ENCODE measurements around the gene XG.
"Not testable (repeated sequence)": the region's sequence is repeated elsewhere in the genome, so short reads cannot be mapped to it uniquely, and the experiment has no call there.

Gene XG

DNA sequence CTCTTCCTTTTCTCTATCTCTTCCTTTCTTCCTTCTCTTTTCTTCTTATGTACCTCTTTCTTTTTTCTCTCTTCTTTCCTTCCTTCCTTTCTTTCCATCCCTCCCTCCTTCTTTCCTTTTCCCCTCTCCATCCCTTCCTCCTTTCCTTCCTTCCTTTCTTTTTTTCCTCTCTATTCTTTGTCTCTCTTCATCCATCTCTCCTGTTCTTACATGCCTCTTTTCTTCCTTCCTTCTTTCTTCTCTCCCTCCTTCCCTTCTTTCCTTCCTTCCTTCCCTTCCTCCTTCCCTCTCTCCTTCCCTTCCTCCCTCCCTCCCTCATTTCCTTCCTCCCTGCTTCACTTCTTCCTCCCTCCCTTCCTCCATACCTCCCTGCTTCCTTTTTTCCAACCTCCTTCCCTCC, 19.2 kb upstream of the XG start:
- DNase-seq (ENCODE audit: insufficient read length, low spot score) (no peak), FAIRE-seq (no peak)

DNA sequence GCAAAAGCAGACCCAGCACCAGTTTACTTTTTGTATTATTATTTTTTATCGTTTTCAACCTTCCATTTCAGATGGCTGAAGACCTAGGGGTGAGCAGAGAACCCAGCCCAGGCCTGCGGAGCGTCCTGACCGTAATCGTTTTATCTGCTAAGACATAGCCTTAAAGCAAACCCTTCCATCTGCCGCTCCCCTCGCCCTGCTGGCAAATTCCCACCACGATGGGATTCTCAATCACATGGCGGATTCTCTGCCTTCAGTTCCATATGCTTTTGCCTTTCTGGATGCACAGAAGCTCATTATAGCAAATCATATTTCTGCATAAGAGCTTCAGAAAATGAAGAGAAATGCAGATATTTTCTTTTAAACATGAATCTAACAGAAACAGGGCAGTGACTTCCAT, 18.6 kb upstream of the XG start:
- no peak for FAIRE-seq

DNA sequence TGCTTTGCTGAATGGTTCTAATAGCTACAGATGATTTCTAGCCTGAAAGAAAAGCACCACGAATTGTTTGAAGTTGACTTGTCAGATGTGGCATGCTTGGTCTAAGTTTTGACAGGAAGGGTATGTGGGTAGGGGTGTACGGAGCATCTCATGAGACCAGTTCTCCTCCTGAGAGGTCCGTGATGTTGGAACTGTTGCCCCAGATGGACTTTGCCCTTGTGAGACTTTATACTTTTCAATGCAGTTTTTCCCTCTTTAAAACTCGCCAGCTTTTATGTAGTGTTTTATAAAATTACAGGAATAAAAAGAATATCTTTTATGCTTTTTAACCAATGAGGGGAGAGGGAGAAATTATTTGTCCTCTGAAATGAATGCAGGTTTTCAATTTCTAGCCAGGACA, 16.6 kb upstream of the XG start:
- FAIRE-seq = no peak
- no peak for DNase-seq (ENCODE audit: insufficient read length, low spot score)

More for the DNA sequence above, 18.6 kb upstream of the XG start:
- no peak for DNase-seq (ENCODE audit: insufficient read length, low spot score)

DNA sequence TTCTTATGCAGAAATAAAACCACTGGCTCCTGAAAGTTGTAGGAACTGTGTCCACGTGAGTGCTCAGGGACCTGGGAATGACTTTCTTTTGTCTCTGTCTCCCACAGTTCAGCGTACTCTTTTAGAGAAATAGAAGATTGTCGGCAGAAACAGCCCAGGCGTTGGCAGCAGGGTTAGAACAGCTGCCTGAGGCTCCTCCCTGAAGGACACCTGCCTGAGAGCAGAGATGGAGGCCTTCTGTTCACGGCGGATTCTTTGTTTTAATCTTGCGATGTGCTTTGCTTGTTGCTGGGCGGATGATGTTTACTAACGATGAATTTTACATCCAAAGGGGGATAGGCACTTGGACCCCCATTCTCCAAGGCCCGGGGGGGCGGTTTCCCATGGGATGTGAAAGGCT, 11.2 kb upstream of the XG start:
- no peak for DNase-seq (ENCODE audit: insufficient read length, low spot score)
- FAIRE-seq = no peak

DNA sequence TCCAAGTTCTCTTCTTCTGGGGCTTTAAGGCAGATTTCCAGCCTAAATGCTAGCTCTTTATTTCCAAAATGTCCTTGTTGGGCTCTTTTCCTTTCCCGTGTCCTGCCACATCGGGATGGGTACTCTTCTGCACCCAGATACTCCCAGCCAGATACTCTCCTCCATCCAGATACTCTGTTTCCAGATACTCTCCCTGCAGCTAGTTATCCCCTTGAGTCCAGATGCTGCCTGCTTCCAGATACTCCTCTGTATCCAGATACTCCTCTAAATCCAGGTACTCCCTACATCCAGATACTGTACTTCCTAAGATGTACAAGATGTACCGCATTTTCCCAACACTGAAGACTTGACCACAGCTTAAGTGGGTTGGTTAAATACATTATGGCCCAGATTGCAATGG, 10.5 kb upstream of the XG start:
- FAIRE-seq = no peak

DNA sequence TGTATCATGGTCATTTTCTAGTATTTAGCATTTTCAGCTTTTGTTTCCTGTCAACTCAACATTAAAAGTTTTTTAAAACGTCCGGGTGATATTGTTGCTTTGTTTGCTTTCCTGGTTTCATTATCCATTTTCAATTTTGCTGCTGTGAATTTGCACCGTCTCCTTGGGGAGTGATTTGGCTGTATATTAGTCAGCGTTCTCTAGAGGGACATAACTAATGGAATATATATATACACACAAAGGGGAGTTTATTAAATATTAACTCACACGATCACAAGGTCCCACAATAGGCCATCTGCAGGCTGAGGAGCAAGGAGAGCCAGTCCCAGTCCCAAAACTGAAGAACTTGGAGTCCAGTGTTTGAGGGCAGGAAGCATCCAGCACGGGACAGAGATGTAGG, 5.6 kb upstream of the XG start:
- DNase-seq (ENCODE audit: insufficient read length, low spot score); FAIRE-seq: not testable (repeated sequence)

More for the DNA sequence above, 10.5 kb upstream of the XG start:
- DNase-seq (ENCODE audit: insufficient read length, low spot score) = no peak

DNA sequence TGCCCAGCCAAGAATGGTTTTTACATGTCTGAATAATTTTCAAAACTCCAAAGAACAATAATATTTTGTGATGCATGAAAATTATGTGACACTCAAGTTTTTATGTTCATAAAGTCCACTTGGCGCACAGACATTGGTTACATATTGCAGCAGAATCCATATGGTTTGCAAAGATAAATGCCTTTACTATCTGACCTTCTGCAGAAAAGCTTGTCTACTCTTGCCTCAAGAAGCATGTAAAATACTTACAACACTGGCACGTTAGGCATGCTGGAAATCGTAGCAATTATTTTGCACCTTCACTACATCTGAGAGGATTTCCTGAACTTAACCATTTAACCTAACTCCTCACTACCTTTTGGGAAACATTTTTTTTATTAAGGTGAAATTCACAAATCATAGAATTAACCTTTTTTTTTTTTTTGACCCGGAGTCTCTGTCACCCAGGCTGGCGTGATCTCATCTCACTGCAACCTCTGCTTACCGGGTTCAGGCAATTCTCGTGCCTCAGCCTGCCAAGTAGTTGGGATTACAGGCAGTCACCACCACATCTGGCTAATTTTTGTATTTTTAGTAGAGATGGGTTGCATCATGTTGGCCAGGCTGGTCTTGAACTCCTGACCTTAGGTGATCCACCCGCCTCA, 3.5 kb upstream of the XG start:
- no peak for FAIRE-seq
- no peak for DNase-seq (ENCODE audit: insufficient read length, low spot score)

DNA sequence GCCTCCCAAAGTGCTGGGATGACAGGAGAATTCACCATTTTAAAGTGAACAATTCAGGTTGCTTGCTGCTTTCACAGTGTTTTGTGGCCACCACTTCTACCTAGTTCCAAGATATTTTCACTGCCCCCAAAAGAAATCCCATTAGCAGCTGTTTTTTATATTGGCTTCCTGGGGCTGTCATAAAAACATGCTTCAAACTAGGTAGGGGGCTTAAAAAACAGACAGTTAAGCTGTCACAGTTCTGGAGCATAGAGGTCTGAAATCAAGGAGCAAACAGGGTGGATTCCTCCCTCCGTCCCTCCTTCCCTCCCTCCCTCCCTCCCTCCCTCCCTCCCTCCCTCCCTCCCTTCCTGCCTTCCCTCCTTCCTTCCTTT, 3.0 kb upstream of the XG start:
- DNase-seq (ENCODE audit: insufficient read length, low spot score) = no peak

DNA sequence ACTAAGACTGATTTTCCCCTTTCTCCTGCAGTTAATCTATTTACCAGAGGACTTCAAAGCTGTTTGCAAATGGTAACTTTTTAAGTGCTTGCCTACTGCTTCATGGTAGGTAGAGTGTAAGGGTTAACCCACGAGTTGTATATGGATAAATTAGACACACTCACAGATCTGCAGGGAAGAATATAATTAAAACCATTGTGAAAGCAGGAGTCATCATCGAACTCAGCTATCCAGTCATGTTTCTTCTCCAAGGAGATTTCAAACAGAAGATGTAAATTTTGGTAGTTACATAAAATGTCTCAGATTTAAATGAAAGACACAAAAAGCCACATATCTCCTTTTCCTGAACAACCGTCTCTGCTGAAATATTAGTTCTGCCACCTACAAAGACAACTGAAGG, 549 bp upstream of the XG start:
- DNase-seq (ENCODE audit: insufficient read length, low spot score) = no peak
- no peak for FAIRE-seq

More for the DNA sequence above, 3.0 kb upstream of the XG start:
- no peak for FAIRE-seq

DNA sequence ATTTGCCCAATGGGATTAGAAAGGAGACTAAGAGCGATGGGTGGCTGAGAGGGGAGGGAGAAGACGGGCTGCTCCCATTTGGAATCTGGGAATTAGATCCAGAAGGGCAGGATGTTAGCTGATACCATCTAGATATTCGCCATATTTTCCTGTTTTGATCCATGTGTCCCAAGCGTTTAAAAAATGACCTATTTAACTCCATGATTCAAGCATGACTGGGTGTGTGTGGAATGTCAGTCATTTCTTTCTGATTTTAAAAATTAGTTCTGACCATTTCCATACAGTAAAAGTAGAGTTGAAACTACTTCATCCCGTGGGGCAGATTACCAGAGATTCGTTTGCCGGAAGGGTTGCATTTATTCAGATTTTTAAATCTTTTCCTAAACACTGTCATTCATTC, 601 bp downstream of the XG start:
- not testable (repeated sequence) for DNase-seq (ENCODE audit: insufficient read length, low spot score); FAIRE-seq

DNA sequence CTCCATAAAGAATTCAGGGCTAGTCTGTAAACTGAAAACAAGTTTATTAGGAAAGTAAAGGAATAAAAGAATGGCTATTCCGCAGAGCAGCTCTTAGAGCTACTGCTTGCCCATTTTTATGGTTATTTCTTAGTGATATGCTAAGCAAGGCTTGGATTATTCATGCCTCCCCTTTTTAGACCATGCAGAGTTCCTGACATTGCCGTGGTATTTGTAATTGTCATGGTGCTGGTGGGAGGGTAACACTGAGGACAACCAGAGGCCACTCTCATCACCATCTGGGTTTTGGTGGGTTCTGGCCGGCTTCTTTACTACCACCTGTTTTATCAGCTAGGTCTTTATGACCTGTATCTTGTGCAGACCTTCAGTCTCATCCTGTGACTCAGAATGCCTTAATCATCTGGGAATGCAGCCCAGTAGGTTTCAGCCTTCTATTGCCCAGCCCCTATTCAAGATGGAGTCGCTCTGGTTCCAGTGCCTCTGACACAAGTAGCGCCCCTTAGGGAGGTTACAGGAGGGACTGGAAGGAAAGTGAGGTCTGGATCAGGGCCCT, 3.4 kb downstream of the XG start:
- FAIRE-seq; DNase-seq (ENCODE audit: insufficient read length, low spot score): not testable (repeated sequence)

DNA sequence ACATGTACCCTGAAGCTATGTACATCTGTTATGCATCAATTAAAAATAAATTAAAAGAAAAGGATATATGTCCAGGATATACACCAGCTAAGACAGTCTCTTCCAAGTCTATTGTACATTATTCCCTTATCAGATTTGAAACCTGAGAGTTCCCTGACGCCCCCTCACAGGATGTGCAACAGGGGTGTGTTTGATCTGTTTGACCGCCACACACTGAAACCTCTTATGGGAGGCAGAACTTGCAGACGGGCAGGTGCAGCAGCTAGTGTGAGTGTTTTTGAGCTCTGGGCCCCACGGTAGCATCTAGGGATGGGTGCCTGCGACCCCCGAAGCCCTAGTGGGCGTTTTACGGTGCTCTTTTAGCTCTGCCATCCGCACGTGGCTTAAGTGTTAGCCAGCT, 4.7 kb downstream of the XG start:
- DNase-seq (ENCODE audit: insufficient read length, low spot score) (no peak), FAIRE-seq (no peak)

DNA sequence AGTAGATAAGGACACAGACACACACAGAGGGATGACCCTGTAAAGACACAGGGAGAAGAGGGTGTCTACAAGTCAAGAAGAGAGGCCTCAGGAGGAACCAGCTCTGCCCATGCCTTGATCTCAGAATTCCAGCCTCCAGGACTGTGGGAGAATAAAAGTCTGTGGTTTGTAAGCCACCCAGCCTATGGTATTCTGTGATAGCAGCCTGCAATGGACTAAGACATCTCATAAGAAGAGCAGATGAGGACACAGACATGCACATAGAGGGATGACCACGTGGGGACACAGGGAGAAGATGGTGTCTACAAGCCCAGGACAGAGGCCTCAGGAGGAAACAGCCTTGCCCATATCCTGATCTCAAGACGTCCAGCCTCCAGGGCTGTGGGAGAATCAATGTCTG, 9.4 kb downstream of the XG start:
- DNase-seq (ENCODE audit: insufficient read length, low spot score) (no peak), FAIRE-seq (no peak)

DNA sequence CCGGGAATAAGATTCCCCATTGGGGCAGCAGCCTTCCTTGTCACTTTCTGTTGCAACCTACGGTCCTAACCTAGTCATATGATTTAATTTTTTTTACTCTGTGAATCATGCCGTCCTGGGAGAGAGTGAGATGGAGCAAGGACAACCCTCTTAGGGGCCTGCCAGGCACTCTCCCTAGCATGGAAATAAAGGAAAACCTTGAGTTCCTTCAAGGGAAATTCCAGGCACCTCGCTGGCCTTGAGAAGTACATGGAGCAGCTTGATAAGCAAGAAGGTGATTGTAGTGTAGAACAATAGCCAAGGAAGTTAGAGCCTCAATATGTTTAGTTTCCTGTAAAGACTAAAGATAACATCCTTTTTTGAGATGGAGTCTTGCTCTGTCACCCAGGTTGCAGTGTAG, 10.8 kb downstream of the XG start:
- FAIRE-seq; DNase-seq (ENCODE audit: insufficient read length, low spot score): not testable (repeated sequence)

DNA sequence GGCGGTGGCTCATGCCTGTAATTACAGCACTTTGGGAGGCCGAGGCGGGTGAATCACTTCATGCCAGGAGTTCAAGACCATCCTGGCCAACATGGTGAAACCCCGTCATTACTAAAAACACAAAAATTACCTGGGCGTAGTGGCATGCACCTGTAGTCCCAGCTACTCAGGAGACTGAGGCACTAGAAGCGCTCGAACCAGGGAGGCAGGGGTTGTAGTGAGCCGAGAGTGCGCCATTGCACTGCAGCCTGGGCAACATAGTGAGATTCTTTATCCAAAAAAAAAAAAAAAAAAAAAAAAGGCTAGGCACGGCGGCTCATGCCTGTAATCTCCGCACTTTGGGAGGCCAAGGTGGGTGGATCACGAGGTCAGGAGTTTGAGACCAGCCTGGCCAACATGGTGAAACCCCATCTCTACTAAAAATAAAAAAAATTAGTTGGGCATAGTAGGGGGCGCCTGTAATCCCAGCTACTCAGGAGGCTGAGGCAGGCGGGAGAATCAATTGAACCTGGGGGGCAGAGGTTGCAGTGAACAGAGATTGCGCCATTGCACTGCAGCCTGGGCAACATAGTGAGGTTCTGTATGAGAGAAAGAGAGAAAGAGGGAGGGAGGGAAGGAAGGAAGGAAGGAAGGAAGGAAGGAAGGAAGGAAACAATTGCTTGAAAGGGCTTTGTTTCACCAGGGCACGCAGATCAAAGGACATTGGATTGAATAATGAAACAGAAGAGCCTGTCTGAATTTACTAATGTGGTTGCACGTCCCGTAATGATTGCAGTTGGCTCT, 13.1 kb downstream of the XG start:
- FAIRE-seq; DNase-seq (ENCODE audit: insufficient read length, low spot score): not testable (repeated sequence)

DNA sequence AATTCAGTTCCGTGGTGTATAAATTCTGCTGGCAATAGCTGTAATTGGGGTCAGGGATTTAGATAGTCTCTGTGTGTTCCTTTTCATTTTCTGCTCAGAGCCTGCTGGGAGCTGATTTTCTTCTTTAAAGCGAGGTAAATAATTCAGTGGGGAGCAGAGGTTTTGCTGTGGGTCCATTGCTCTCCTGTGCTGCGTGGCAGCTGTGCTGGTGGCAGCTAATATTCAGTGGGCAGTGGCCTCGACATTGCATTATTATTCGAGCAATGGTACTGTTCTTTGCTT, 13.7 kb downstream of the XG start:
- DNase-seq (ENCODE audit: insufficient read length, low spot score) = no peak
- no peak for FAIRE-seq

DNA sequence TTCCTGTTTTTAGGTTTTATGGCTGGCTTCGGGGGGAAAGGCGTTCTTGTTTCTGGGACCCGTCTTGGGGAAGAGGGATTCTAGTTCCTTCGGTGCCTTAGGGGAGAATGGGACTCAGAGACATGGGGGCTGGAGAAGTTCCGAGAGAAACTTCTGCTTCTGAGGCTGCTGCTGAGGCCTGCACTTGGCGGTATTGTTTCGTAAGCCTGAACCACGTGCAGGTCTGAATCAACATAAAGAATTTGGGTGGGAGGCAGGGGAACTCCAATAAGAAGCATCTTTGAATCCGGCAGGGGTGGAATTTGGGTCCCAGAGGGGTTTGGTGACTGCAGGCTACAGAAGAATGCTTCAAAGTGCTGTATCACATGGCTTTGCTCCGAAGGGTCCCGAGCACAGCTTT, 15.1 kb downstream of the XG start:
- DNase-seq (ENCODE audit: insufficient read length, low spot score) = no peak
- FAIRE-seq = no peak

DNA sequence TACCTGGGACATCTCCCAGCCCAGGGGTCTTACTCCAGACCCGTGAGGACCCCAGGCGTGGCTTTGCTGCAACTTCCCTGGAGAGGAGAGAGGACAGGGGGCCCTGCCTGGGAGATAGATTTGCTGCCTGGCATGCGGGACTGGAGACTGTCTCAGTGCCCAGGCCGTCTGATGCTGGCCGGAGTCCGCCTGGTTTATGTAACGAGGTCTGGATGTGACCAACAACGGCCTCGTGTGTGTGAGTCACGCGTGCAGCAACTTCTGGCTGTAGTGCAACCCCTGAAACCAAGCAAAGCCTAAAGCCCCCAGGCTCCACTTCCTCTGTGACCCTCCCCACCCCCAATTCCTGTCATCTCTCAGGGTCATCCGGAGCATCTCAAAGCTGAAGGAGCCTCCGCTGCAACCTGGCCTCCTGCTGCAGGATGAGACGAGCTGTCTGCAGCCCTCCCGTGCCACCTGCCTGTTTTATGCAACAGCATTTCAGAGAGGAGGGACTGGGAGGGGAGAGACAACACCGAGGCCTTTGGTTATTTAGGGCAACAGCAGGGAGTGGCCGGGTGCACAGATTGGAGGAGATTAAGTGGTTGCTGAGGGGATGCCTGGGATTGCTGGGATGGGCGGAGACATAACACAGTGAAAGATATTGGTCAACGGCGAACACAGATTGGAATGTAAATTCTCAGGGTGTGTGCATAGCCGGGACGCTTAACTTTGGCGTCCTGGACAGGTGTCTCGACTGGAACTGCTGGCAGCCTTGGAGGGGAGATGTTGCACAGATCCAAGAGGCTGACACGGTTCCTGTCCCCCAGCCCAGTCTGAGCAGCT, 16.0 kb downstream of the XG start:
- DNase-seq (ENCODE audit: insufficient read length, low spot score) (no peak), FAIRE-seq (no peak)

DNA sequence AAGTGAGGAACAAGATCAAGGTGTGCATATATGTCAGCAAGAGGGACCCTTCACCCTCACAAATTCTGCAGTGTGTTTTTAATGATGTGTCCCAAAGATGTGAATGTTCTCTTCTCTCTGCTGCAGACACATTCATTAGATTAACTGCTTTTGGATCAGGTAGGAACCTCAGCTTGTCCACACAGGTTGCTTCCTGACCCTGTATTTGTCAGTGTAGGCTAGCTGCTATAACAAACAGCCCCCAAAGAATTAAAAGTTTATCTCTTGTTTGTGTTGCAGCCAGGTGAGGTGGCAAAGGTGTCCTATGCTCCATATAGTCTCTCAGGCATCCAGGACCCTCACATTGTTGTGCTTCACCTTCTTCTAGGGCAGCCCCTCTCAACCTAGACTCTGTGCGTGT, 17.8 kb downstream of the XG start:
- no peak for FAIRE-seq
- DNase-seq (ENCODE audit: insufficient read length, low spot score) = no peak

DNA sequence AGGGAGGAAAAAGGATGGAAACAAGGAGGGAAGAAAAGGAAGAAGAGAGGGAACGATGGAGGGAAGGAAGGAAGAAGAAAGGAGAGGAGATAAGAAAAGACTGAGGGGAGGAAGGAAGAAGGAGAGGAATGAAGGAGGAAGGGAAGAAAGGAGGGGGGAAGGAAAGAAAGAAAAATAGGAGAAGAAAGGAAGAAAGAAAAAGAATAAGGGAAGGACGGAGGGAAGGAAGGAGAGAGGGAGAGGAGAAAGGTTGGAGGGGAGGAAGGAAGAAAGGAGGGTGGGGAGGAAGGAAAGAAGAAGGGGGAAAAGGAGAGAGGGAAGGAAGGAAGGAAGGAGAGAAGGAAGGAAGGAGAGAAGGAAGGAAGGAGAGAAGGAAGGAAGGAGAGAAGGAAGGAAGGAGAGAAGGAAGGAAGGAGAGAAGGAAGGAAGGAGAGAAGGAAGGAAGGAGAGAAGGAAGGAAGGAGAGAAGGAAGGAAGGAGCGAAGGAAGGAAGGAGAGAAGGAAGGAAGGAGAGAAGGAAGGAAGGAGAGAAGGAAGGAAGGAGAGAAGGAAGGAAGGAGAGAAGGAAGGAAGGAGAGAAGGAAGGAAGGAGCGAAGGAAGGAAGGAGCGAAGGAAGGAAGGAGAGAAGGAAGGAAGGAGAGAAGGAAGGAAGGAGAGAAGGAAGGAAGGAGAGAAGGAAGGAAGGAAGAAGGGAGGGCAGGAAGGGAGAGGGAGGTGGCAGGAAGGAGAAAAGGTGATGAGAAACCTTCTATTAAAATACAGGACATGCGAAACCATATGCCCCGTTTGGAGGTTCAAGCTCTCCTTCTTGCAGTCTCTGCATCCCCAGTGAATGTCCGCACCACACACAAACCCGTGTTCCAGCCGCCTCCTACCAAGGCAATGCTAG, 21.6 kb downstream of the XG start:
- FAIRE-seq; DNase-seq (ENCODE audit: insufficient read length, low spot score): not testable (repeated sequence)
